ENCODE results near the gene NKAIN1. TPM values are rescaled to one million over a fixed set of nuclear protein-coding genes. Genes with fewer than 3 reads are reported as not detected.

NKAIN1 gene
- polyA plus RNA-seq, 2 of the 4 experiments (the other 2 are of a cell fraction): 0.74 to 0.80 TPM

- ChIA-PET CTCF (interaction anchor here (0.6 to 1.1 kb wide), 3 partner anchors 47 to 517 kb away, joined by 3 to 4 read pairs (median 3); no protein-coding TSS in a partner anchor), POLR2A (no interaction called here)
- H3K27ac ChIP-seq: no peak overlapping the region
- no peak for TF ChIP-seq ATOH8 (CRISPR knock-in tag; IDR thresholded peaks at IDR 0.05; ENCODE audit: low read depth)
- H3K4me2 ChIP-seq: no peak overlapping the region
- H3K4me3 ChIP-seq: no peak overlapping the region
- DNase-seq (ENCODE audit: low read depth in 1 of 2, low spot score in 1 of 2) (no peak), FAIRE-seq (no peak), ATAC-seq (no peak)
- peaks cover 3% of the 10 kb centered on the region; the same call in 1 of the 3 replicates for H3K4me1 ChIP-seq
- no peaks in the 10 kb centered on the region for H3K9me3 ChIP-seq
- 93% methylated on average over 5 of the region's 5 CpGs for WGBS (ENCODE audit: missing lambda C conversion rate)
These were observed 7.9 kb downstream of the NKAIN1 start for GRCh38 chr1:31231802-31232201.

- peaks cover 3% of the 10 kb centered on the region; the same call in 1 of the 3 replicates for H3K4me1 ChIP-seq
- 44% methylated on average over 3 of the region's 3 CpGs for WGBS (ENCODE audit: missing lambda C conversion rate)
- H3K4me3 ChIP-seq: no peak overlapping the region
- H3K4me2 ChIP-seq: no peak overlapping the region
- POLR2A ChIA-PET: no interaction called here
- H3K27ac ChIP-seq: no peak overlapping the region
- ATAC-seq: no peak
- CTCF ChIA-PET: interaction anchor here (1.5 kb wide), 1 partner anchor 49 kb away, joined by 4 read pairs; no protein-coding TSS in a partner anchor
- no peak for FAIRE-seq
- TF ChIP-seq MAX (IDR thresholded peaks at IDR 0.05) (no peak), CTCF (IDR thresholded peaks at IDR 0.05) (no peak), PBX3 (IDR thresholded peaks at IDR 0.05) (no peak), RFX5 (IDR thresholded peaks at IDR 0.05) (no peak), RAD21 (conservative IDR thresholded peaks at IDR 0.05 in 1 of 2, IDR thresholded peaks at IDR 0.05 in 1 of 2) (no peak), ELK1 (IDR thresholded peaks at IDR 0.05; ENCODE audit: low read depth, low read length) (no peak), HES2 (IDR thresholded peaks at IDR 0.05) (no peak), CHD2 (IDR thresholded peaks at IDR 0.05; ENCODE audit: low read length, partially characterized antibody) (no peak), TFCP2L1 (CRISPR knock-in tag; IDR thresholded peaks at IDR 0.05) (no peak), NR3C1 (IDR thresholded peaks at IDR 0.05) (no peak), POLR2A (IDR thresholded peaks at IDR 0.05; ENCODE audit: low read length) (no peak), RCOR1 (IDR thresholded peaks at IDR 0.05; ENCODE audit: low read depth, low read length) (no peak), JUN (IDR thresholded peaks at IDR 0.05) (no peak), EHF (CRISPR knock-in tag; IDR thresholded peaks at IDR 0.05) (no peak), HOXB13 (CRISPR knock-in tag; IDR thresholded peaks at IDR 0.05; ENCODE audit: low read depth) (no peak)
- DNase-seq (ENCODE audit: low read depth in 1 of 2, low spot score in 1 of 2): no peak
- no peaks in the 10 kb centered on the region for H3K9me3 ChIP-seq
These were observed 9.3 kb downstream of the NKAIN1 start for GRCh38 chr1:31230378-31230777.

GRCh38 chr1:31228986-31229385 lies 10.7 kb downstream of the NKAIN1 start:
- POLR2A ChIA-PET: no interaction called here
- Histone ChIP-seq H3K9me3 (no peaks in the 10 kb centered on the region), H3K4me3 (no peak overlapping the region), H3K27ac (no peak overlapping the region), H3K4me1 (peaks cover 3% of the 10 kb centered on the region; the same call in 1 of the 3 replicates), H3K4me2 (no peak overlapping the region)
- ATAC-seq (no peak), FAIRE-seq (no peak), DNase-seq (ENCODE audit: low read depth in 1 of 2, low spot score in 1 of 2) (no peak)
- CTCF ChIA-PET: no interaction called here
- TF ChIP-seq HDAC2 (IDR thresholded peaks at IDR 0.05) (no peak), GATA3 (IDR thresholded peaks at IDR 0.05; ENCODE audit: borderline replicate concordance) (no peak), RARB (CRISPR knock-in tag; IDR thresholded peaks at IDR 0.05) (no peak), MYC (IDR thresholded peaks at IDR 0.05; ENCODE audit: borderline replicate concordance, low read length) (no peak), JUNB (IDR thresholded peaks at IDR 0.05) (no peak), HES2 (IDR thresholded peaks at IDR 0.05) (no peak), E2F6 (IDR thresholded peaks at IDR 0.05; ENCODE audit: borderline replicate concordance, low read depth) (no peak), EP300 (IDR thresholded peaks at IDR 0.05) (no peak), HMGXB4 (CRISPR knock-in tag; IDR thresholded peaks at IDR 0.05; ENCODE audit: borderline replicate concordance) (no peak), RAD21 (conservative IDR thresholded peaks at IDR 0.05 in 1 of 2, IDR thresholded peaks at IDR 0.05 in 1 of 2) (no peak), SREBF2 (IDR thresholded peaks at IDR 0.05) (no peak)

Measured in A549 (cell line).